Thymus (tissue), 11 donors: Measurements from ENCODE around the gene TGM4. TPM values are rescaled to one million over a fixed set of nuclear protein-coding genes. Genes with fewer than 3 reads are reported as not detected.

Experiments used
- DNase-seq, 9 donors: peaks; one replicate each; pipeline ENCODE4 v3.0.0-alpha.2; 2013; ENCODE audit warnings: low spot score in 9 of 9, low read depth in 6 of 9, missing footprints in 1 of 9
- H3K27ac ChIP-seq, 2 donors: one replicate each; pipeline ENCODE4 v1.5.1; 2013; ENCODE audit warnings: control low read depth in 1 of 2, low read depth in 1 of 2, low read length in 1 of 2, mild to moderate bottlenecking in 1 of 2, moderate library complexity in 1 of 2
- H3K27me3 ChIP-seq, 2 donors: one replicate each; pipeline ENCODE4 v1.5.1; 2013; ENCODE audit warnings: low read length in 1 of 2; ENCODE audit not compliant: control insufficient read depth in 2 of 2, insufficient read depth in 1 of 2
- H3K36me3 ChIP-seq, 2 donors: one replicate each; pipeline ENCODE4 v1.5.1; 2013; ENCODE audit warnings: low read length in 1 of 2, mild to moderate bottlenecking in 1 of 2, moderate library complexity in 1 of 2; ENCODE audit not compliant: control insufficient read depth in 2 of 2, insufficient read depth in 2 of 2
- H3K4me1 ChIP-seq, 2 donors: one replicate each; pipeline ENCODE4 v1.5.1; 2013; ENCODE audit warnings: low read length in 2 of 2; ENCODE audit not compliant: control insufficient read depth in 2 of 2, insufficient read depth in 2 of 2
- H3K4me3 ChIP-seq, 2 donors: one replicate each; pipeline ENCODE4 v1.5.1; 2013; ENCODE audit warnings: low read length in 2 of 2, control low read depth in 1 of 2, mild to moderate bottlenecking in 1 of 2
- H3K9me3 ChIP-seq, 2 donors: one replicate each; pipeline ENCODE4 v1.5.1; 2013; ENCODE audit warnings: low read length in 1 of 2, mild to moderate bottlenecking in 1 of 2; ENCODE audit not compliant: control insufficient read depth in 2 of 2, insufficient read depth in 1 of 2
- WGBS: extraction: QIAGEN DNeasy Blood & Tissue Kit; methylation state at CpG from one replicate; pipeline ENCODE4 v1.1.7; 2013; 5-methylcytosine and 5-hydroxymethylcytosine counted together
- polyA plus RNA-seq: library from polyadenylated mRNA; stranded (reverse); fragments of 200-250 nt; gene quantifications from one replicate; pipeline ENCODE4 v1.2.3, GENCODE V29; 2013
- total RNA-seq: library from RNA; stranded (reverse); fragments of 120-200 nt; gene quantifications from one replicate; pipeline ENCODE4 v1.2.4, GENCODE V29; 2013
- donor health status: healthy.

The TGM4 gene
- total and polyA plus RNA-seq, 2 donors = 0.14 to 0.62 TPM

DNA sequence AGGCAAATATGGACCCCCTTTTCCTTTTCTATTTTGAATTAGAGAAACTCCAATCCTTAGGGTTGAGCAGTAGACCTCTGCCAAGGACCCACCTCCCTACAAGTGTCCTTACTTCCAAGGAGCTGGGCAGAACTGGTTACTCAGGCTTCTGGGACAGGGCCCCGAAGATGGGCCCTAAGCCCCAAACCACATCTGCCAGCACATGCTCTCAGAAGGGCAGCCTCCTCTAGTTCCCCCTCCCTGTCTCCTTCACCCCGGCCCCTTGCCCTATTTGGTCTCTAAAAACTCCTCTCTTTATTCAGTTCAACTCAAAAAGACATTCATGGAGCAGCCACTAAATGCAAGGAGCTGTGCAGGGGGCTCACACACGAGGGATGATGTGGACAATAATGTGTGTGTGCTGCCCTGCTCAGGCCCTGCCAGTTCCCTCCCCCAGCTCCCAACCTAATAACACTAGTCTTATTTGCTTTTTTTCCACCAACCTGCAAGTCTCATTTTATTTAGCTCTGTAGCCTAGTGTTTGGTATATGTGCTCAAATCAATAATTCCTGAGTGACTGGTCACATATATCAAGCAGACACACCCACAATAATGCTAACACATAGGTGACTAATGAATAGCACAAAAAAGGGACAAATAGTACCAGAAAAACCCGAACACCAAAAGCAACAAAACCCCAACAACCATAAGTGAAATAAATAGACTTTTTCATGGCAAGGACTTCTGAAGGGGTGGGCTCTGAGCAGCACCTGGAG is 89.3 kb downstream of the TGM4 start:
- 94% methylated on average over 4 of the region's 4 CpGs for WGBS
- Histone ChIP-seq H3K9me3 (no peaks in the 10 kb centered on the region), H3K27ac (no peak overlapping the region), H3K36me3 (peaks cover 5 to 6% of the 10 kb centered on the region in 2 donors), H3K27me3 (no peaks in the 10 kb centered on the region), H3K4me1 (peaks cover 2 to 21% of the 10 kb centered on the region in 2 donors), H3K4me3 (no peak overlapping the region)
- no peak for DNase-seq

Other genes starting within 250 kb of the TGM4 start
- 13.2 TPM for gene ZNF197, start 249.6 kb upstream of the TGM4 start, total RNA-seq
- gene ZNF197, start 249.6 kb upstream of the TGM4 start, polyA plus RNA-seq = 13.8 TPM
- gene ZNF35, start 225.9 kb upstream of the TGM4 start, total RNA-seq = 5.0 TPM
- 4.5 TPM for gene ZNF35, start 225.9 kb upstream of the TGM4 start, polyA plus RNA-seq
- gene ZNF502, start 161.9 kb upstream of the TGM4 start, total RNA-seq = 4.9 TPM
- gene ZNF502, start 161.9 kb upstream of the TGM4 start, polyA plus RNA-seq = 4.7 TPM
- 4.2 TPM for gene ZNF501, start 145.0 kb upstream of the TGM4 start, total RNA-seq
- gene ZNF501, start 145.0 kb upstream of the TGM4 start, polyA plus RNA-seq = 3.1 TPM
- 34.6 TPM for gene KIAA1143, start 113.0 kb upstream of the TGM4 start, total RNA-seq
- 23.0 TPM for gene KIAA1143, start 113.0 kb upstream of the TGM4 start, polyA plus RNA-seq
- 43.4 TPM for gene KIF15, start 112.8 kb upstream of the TGM4 start, total RNA-seq
- gene KIF15, start 112.8 kb upstream of the TGM4 start, polyA plus RNA-seq = 3.6 TPM
- 23.6 TPM for gene TMEM42, start 12.7 kb upstream of the TGM4 start, total RNA-seq
- 49.0 TPM for gene TMEM42, start 12.7 kb upstream of the TGM4 start, polyA plus RNA-seq
- 33.1 TPM for gene ZDHHC3, start 101.6 kb downstream of the TGM4 start, total RNA-seq
- 24.3 TPM for gene ZDHHC3, start 101.6 kb downstream of the TGM4 start, polyA plus RNA-seq
- 42.6 TPM for gene EXOSC7, start 101.6 kb downstream of the TGM4 start, total RNA-seq
- gene EXOSC7, start 101.6 kb downstream of the TGM4 start, polyA plus RNA-seq = 39.2 TPM
- 25.5 TPM for gene CLEC3B, start 151.7 kb downstream of the TGM4 start, total RNA-seq
- 35.9 TPM for gene CLEC3B, start 151.7 kb downstream of the TGM4 start, polyA plus RNA-seq